Trophoblast cell (in vitro differentiated cells and primary cell): ENCODE data around the gene DICER1.

Experiments used
- DNase-seq, 2 donors: peaks; one replicate each; pipeline ENCODE4 v3.0.0-alpha.2; 2016
- H2AFZ ChIP-seq: 2 replicates; pipeline ENCODE4 v1.6.1; 2013; ENCODE audit warnings: low read length, moderate library complexity, mild to moderate bottlenecking; ENCODE audit not compliant: insufficient read depth, poor library complexity
- H2AK5ac ChIP-seq: 2 replicates; pipeline ENCODE4 v1.6.1; 2013; ENCODE audit warnings: mild to moderate bottlenecking, low read length
- H2BK120ac ChIP-seq: 2 replicates; pipeline ENCODE4 v1.6.1; 2013; ENCODE audit warnings: low read length, mild to moderate bottlenecking, moderate library complexity; ENCODE audit not compliant: insufficient read depth, poor library complexity
- H2BK12ac ChIP-seq: 2 replicates; pipeline ENCODE4 v1.6.1; 2013; ENCODE audit warnings: mild to moderate bottlenecking, low read length, moderate library complexity
- H2BK5ac ChIP-seq: 2 replicates; pipeline ENCODE4 v1.6.1; 2013; ENCODE audit warnings: low read length, low read depth, moderate library complexity, mild to moderate bottlenecking; ENCODE audit not compliant: poor library complexity
- H3K14ac ChIP-seq: 2 replicates; pipeline ENCODE4 v1.6.1; 2013; ENCODE audit warnings: mild to moderate bottlenecking, low read length
- H3K18ac ChIP-seq: 2 replicates; pipeline ENCODE4 v1.6.1; 2013; ENCODE audit warnings: mild to moderate bottlenecking, low read length
- H3K23ac ChIP-seq: 2 replicates; pipeline ENCODE4 v1.6.1; 2013; ENCODE audit warnings: low read length
- H3K27ac ChIP-seq: 2 replicates; pipeline ENCODE4 v1.5.1; 2013; ENCODE audit warnings: low read depth, mild to moderate bottlenecking, inconsistent platforms, low read length, moderate library complexity
- H3K27me3 ChIP-seq: 2 replicates; pipeline ENCODE4 v1.6.1; 2013; ENCODE audit warnings: inconsistent platforms, mild to moderate bottlenecking, low read length, moderate library complexity; ENCODE audit not compliant: insufficient read depth
- H3K36me3 ChIP-seq, 2 experiments: 1 replicate in 1 of 2; 2 replicates in 1 of 2; pipeline ENCODE4 v1.6.1; 2013; ENCODE audit warnings: low read length in 2 of 2, mild to moderate bottlenecking in 2 of 2, moderate library complexity in 1 of 2; ENCODE audit not compliant: insufficient read depth in 2 of 2, control insufficient read depth in 1 of 2
- H3K4ac ChIP-seq: 2 replicates; pipeline ENCODE4 v1.6.1; 2013; ENCODE audit warnings: low read depth, mild to moderate bottlenecking, low read length, moderate library complexity
- H3K4me1 ChIP-seq, 2 experiments: 1 replicate in 1 of 2; 2 replicates in 1 of 2; pipeline ENCODE4 v1.6.1; 2013; ENCODE audit warnings: low read length in 2 of 2, mild to moderate bottlenecking in 2 of 2, moderate library complexity in 1 of 2; ENCODE audit not compliant: insufficient read depth in 2 of 2, control insufficient read depth in 1 of 2
- H3K4me2 ChIP-seq: 2 replicates; pipeline ENCODE4 v1.6.1; 2013; ENCODE audit warnings: inconsistent platforms, mild to moderate bottlenecking, low read length, moderate library complexity
- H3K4me3 ChIP-seq: 2 replicates; pipeline ENCODE4 v1.5.1; 2013; ENCODE audit warnings: mild to moderate bottlenecking, low read depth, low read length, inconsistent platforms
- H3K79me1 ChIP-seq: one replicate; pipeline ENCODE4 v1.6.1; 2013; ENCODE audit warnings: low read length
- H3K79me2 ChIP-seq: 2 replicates; pipeline ENCODE4 v1.6.1; 2013; ENCODE audit warnings: low read length, mild to moderate bottlenecking; ENCODE audit not compliant: control insufficient read depth, insufficient read depth, poor library complexity
- H3K9ac ChIP-seq: 2 replicates; pipeline ENCODE4 v1.6.1; 2013; ENCODE audit warnings: mild to moderate bottlenecking, low read length
- H3K9me3 ChIP-seq: 2 replicates; pipeline ENCODE4 v1.6.1; 2013; ENCODE audit warnings: low read depth, mild to moderate bottlenecking, control low read depth, inconsistent platforms, low read length; ENCODE audit not compliant: insufficient read depth
- H4K12ac ChIP-seq: 2 replicates; pipeline ENCODE4 v1.6.1; 2013; ENCODE audit warnings: low read depth, mild to moderate bottlenecking, low read length, moderate library complexity
- H4K8ac ChIP-seq: 2 replicates; pipeline ENCODE4 v1.6.1; 2013; ENCODE audit warnings: low read depth, mild to moderate bottlenecking, low read length, moderate library complexity
- H4K91ac ChIP-seq: one replicate; pipeline ENCODE4 v1.6.1; 2013; ENCODE audit warnings: low read depth, mild to moderate bottlenecking, low read length, moderate library complexity
- WGBS: extraction: QIAGEN DNeasy Blood & Tissue Kit; methylation state at CpG from one replicate; pipeline ENCODE4 v1.1.7; 2013; ENCODE audit warnings: missing lambda C conversion rate; ENCODE audit not compliant: insufficient read length, insufficient coverage; ENCODE audit errors: extremely low coverage; 5-methylcytosine and 5-hydroxymethylcytosine counted together

DICER1 gene

GRCh38 chr14:95149441-95149840 lies 7.9 kb downstream of the DICER1 start:
- Histone ChIP-seq H3K79me2 (peaks cover 10% of the 10 kb centered on the region), H3K4ac (no peak overlapping the region), H3K4me2 (no peak overlapping the region), H3K27ac (no peak overlapping the region), H3K4me1 (peaks cover 0 to 3% of the 10 kb centered on the region in 2 experiments), H3K36me3 (no peaks in the 10 kb centered on the region), H2BK12ac (no peak overlapping the region), H2BK5ac (no peak overlapping the region), H3K27me3 (no peaks in the 10 kb centered on the region), H3K9me3 (no peaks in the 10 kb centered on the region), H3K4me3 (no peak overlapping the region), H4K8ac (no peak overlapping the region), H3K23ac (no peak overlapping the region), H2BK120ac (no peak overlapping the region), H2AFZ (no peak overlapping the region), H3K79me1 (no peaks in the 10 kb centered on the region), H4K91ac (no peak overlapping the region), H3K9ac (no peak overlapping the region), H3K18ac (no peak overlapping the region), H4K12ac (no peak overlapping the region), H2AK5ac (no peak overlapping the region), H3K14ac (no peak overlapping the region)
- no CpG with 5 or more reads among the region's 3 CpGs for WGBS
- no peak for DNase-seq

- H2AFZ ChIP-seq = no peak overlapping the region
- H4K12ac ChIP-seq = no peak overlapping the region
- no peak overlapping the region for H2BK5ac ChIP-seq
- H3K4ac ChIP-seq = peak overlapping the region; percentile 83
- H3K4me3 ChIP-seq = no peak overlapping the region
- no CpG with 5 or more reads among the region's 7 CpGs for WGBS
- H3K4me2 ChIP-seq = no peak overlapping the region
- H2BK12ac ChIP-seq = no peak overlapping the region
- H3K4me1 ChIP-seq = peaks cover 0 to 3% of the 10 kb centered on the region in 2 experiments
- no peak overlapping the region for H3K18ac ChIP-seq
- H3K9ac ChIP-seq = no peak overlapping the region
- H3K9me3 ChIP-seq = no peaks in the 10 kb centered on the region
- H3K14ac ChIP-seq = no peak overlapping the region
- H3K36me3 ChIP-seq = no peaks in the 10 kb centered on the region
- no peaks in the 10 kb centered on the region for H3K27me3 ChIP-seq
- no peak for DNase-seq
- H4K8ac ChIP-seq = no peak overlapping the region
- H3K23ac ChIP-seq = no peak overlapping the region
- no peaks in the 10 kb centered on the region for H3K79me1 ChIP-seq
- H4K91ac ChIP-seq = no peak overlapping the region
- H2AK5ac ChIP-seq = no peak overlapping the region
- H3K79me2 ChIP-seq = peaks cover 10% of the 10 kb centered on the region
- H2BK120ac ChIP-seq = no peak overlapping the region
- H3K27ac ChIP-seq = no peak overlapping the region
Observed at GRCh38 chr14:95147597-95147996, 9.7 kb downstream of the DICER1 start.

GRCh38 chr14:95146079-95146771 lies 11.1 kb downstream of the DICER1 start:
- no peak for DNase-seq
- no CpG with 5 or more reads among the region's 10 CpGs for WGBS
- Histone ChIP-seq H3K79me2 (peaks cover 6% of the 10 kb centered on the region), H3K4me2 (no peak overlapping the region), H3K14ac (no peak overlapping the region), H3K27ac (no peak overlapping the region), H3K4me1 (peaks cover 0 to 3% of the 10 kb centered on the region in 2 experiments), H2BK12ac (no peak overlapping the region), H3K9me3 (no peaks in the 10 kb centered on the region), H3K23ac (no peak overlapping the region), H3K27me3 (no peaks in the 10 kb centered on the region), H3K79me1 (no peaks in the 10 kb centered on the region), H3K36me3 (no peaks in the 10 kb centered on the region), H4K8ac (no peak overlapping the region), H3K4ac (peak overlapping the region; percentile 31), H3K18ac (no peak overlapping the region), H3K9ac (no peak overlapping the region), H2BK120ac (no peak overlapping the region), H2BK5ac (no peak overlapping the region), H2AFZ (no peak overlapping the region), H4K12ac (no peak overlapping the region), H2AK5ac (no peak overlapping the region), H3K4me3 (no peak overlapping the region), H4K91ac (no peak overlapping the region)

- H3K14ac ChIP-seq = no peak overlapping the region
- no peak overlapping the region for H2BK12ac ChIP-seq
- no peak overlapping the region for H3K18ac ChIP-seq
- no peaks in the 10 kb centered on the region for H3K36me3 ChIP-seq
- H3K4me3 ChIP-seq = no peak overlapping the region
- no peak overlapping the region for H2BK120ac ChIP-seq
- H3K23ac ChIP-seq = no peak overlapping the region
- 100% methylated on average over 1 of the region's 2 CpGs for WGBS
- no peaks in the 10 kb centered on the region for H3K79me1 ChIP-seq
- no peak overlapping the region for H4K12ac ChIP-seq
- no peak overlapping the region for H3K4ac ChIP-seq
- peaks cover 0 to 3% of the 10 kb centered on the region in 2 experiments for H3K4me1 ChIP-seq
- no peak overlapping the region for H4K8ac ChIP-seq
- H3K4me2 ChIP-seq = no peak overlapping the region
- H4K91ac ChIP-seq = no peak overlapping the region
- no peak overlapping the region for H2AK5ac ChIP-seq
- H3K79me2 ChIP-seq = peaks cover 3% of the 10 kb centered on the region
- H3K27ac ChIP-seq = no peak overlapping the region
- no peak for DNase-seq
- H3K27me3 ChIP-seq = no peaks in the 10 kb centered on the region
- no peak overlapping the region for H2BK5ac ChIP-seq
- no peak overlapping the region for H3K9ac ChIP-seq
- H2AFZ ChIP-seq = no peak overlapping the region
- H3K9me3 ChIP-seq = no peaks in the 10 kb centered on the region
Observed at GRCh38 chr14:95144849-95145248, 12.5 kb downstream of the DICER1 start.
